ENCODE results near the gene SAXO1. TPM values are rescaled to one million over a fixed set of nuclear protein-coding genes. Genes with fewer than 3 reads are reported as not detected.

SAXO1 gene
- polyA plus RNA-seq, 3 donors, result not detected

GRCh38 chr9:18888290-18888689 is 144.7 kb downstream of the SAXO1 start:
- peaks cover 0 to 3% (median under 1%) of the 10 kb centered on the region in 7 donors for H3K9me3 Mint-ChIP-seq

GRCh38 chr9:18887546-18887945 is 145.5 kb downstream of the SAXO1 start:
- H3K36me3 Mint-ChIP-seq, result no peaks in the 10 kb centered on the region
- Histone ChIP-seq H3K27me3 (ENCODE audit: control insufficient read depth in 2 of 2, insufficient read depth in 2 of 2, low read length in 2 of 2) (no peaks in the 10 kb centered on the region), H3K4me2 (replicated peaks; ENCODE audit: extremely low read depth, low read length, poor library complexity, severe bottlenecking) (no peak overlapping the region), H3K36me3 (replicated peaks in 1 of 2; ENCODE audit: control insufficient read depth in 1 of 2, insufficient read depth in 2 of 2, low read length in 2 of 2) (no peaks in the 10 kb centered on the region), H3K27ac (ENCODE audit: low read depth in 1 of 2, low read length in 2 of 2) (no peak overlapping the region), H3K9me3 (replicated peaks in 1 of 2; ENCODE audit: control insufficient read depth in 1 of 2, insufficient read depth in 1 of 2, low read length in 2 of 2) (no peaks in the 10 kb centered on the region), H3K9ac (ENCODE audit: insufficient read depth, low read length, poor library complexity, severe bottlenecking) (no peak overlapping the region), H3K4me1 (ENCODE audit: control insufficient read depth in 1 of 2, insufficient read depth in 2 of 2, low read length in 2 of 2) (no peaks in the 10 kb centered on the region), H3K79me2 (ENCODE audit: insufficient read depth, low read length) (no peaks in the 10 kb centered on the region), H3K4me3 (replicated peaks in 1 of 3; ENCODE audit: low read depth in 2 of 3, low read length in 3 of 3) (no peak overlapping the region), H4K20me1 (ENCODE audit: insufficient read depth, low read length) (no peaks in the 10 kb centered on the region), H2AFZ (ENCODE audit: insufficient read depth, low read depth, low read length, poor library complexity, severe bottlenecking) (no peak overlapping the region)
- no peak for DNase-seq
- intact Hi-C loops (cut with micrococcal nuclease), result no loop called here
- peaks cover 0 to 3% (median 2%) of the 10 kb centered on the region in 3 donors for H3K27me3 Mint-ChIP-seq (ENCODE audit: low read depth in 3 of 3)
- TF ChIP-seq CTCF (IDR thresholded peaks at IDR 0.05), result no peak
- WGBS (ENCODE audit: insufficient coverage), result 100% methylated on average over 1 of the region's 1 CpG
- no peak overlapping the region for H3K27ac Mint-ChIP-seq
- no peaks in the 10 kb centered on the region for H3K4me1 Mint-ChIP-seq
- H3K4me3 Mint-ChIP-seq, result no peak overlapping the region
- H3K9me3 Mint-ChIP-seq, result peaks cover 0 to 6% (median 0%) of the 10 kb centered on the region in 7 donors

More at GRCh38 chr9:18888290-18888689, 144.7 kb downstream of the SAXO1 start:
- Histone ChIP-seq H4K20me1 (ENCODE audit: insufficient read depth, low read length) (no peaks in the 10 kb centered on the region), H2AFZ (ENCODE audit: insufficient read depth, low read depth, low read length, poor library complexity, severe bottlenecking) (no peak overlapping the region), H3K27me3 (ENCODE audit: control insufficient read depth in 2 of 2, insufficient read depth in 2 of 2, low read length in 2 of 2) (no peaks in the 10 kb centered on the region), H3K4me3 (replicated peaks in 1 of 3; ENCODE audit: low read depth in 2 of 3, low read length in 3 of 3) (no peak overlapping the region), H3K27ac (ENCODE audit: low read depth in 1 of 2, low read length in 2 of 2) (no peak overlapping the region), H3K9ac (ENCODE audit: insufficient read depth, low read length, poor library complexity, severe bottlenecking) (no peak overlapping the region), H3K9me3 (replicated peaks in 1 of 2; ENCODE audit: control insufficient read depth in 1 of 2, insufficient read depth in 1 of 2, low read length in 2 of 2) (no peaks in the 10 kb centered on the region), H3K4me1 (ENCODE audit: control insufficient read depth in 1 of 2, insufficient read depth in 2 of 2, low read length in 2 of 2) (no peaks in the 10 kb centered on the region), H3K4me2 (replicated peaks; ENCODE audit: extremely low read depth, low read length, poor library complexity, severe bottlenecking) (no peak overlapping the region), H3K79me2 (ENCODE audit: insufficient read depth, low read length) (no peaks in the 10 kb centered on the region), H3K36me3 (replicated peaks in 1 of 2; ENCODE audit: control insufficient read depth in 1 of 2, insufficient read depth in 2 of 2, low read length in 2 of 2) (no peaks in the 10 kb centered on the region)
- Mint-ChIP-seq H3K4me3 (no peak overlapping the region), H3K36me3 (no peaks in the 10 kb centered on the region), H3K27me3 (ENCODE audit: low read depth in 3 of 3) (peaks cover 0 to 3% (median 2%) of the 10 kb centered on the region in 3 donors), H3K27ac (no peak overlapping the region), H3K4me1 (no peaks in the 10 kb centered on the region)
- 83% methylated on average over 1 of the region's 1 CpG for WGBS (ENCODE audit: insufficient coverage)
- DNase-seq, result no peak
- intact Hi-C loops (cut with micrococcal nuclease), result no loop called here
- no peak for TF ChIP-seq CTCF (IDR thresholded peaks at IDR 0.05)
